Measurements from ENCODE around the gene METTL17.

GRCh38 chr14:21040370-21040925, 50.7 kb downstream of the METTL17 start:
- TF ChIP-seq CTBP1 (IDR thresholded peaks at IDR 0.05; ENCODE audit: borderline replicate concordance), result no peak
- no peak for TF ChIP-seq SUZ12 (IDR thresholded peaks at IDR 0.05)
- no peak for TF ChIP-seq FOXM1 (IDR thresholded peaks at IDR 0.05; ENCODE audit: borderline replicate concordance)
- TF ChIP-seq SP1 (IDR thresholded peaks at IDR 0.05), result no peak
- TF ChIP-seq NFRKB (IDR thresholded peaks at IDR 0.05), result no peak
- TF ChIP-seq FOXK2 (IDR thresholded peaks at IDR 0.05), result no peak
- TF ChIP-seq ELF4 (IDR thresholded peaks at IDR 0.05), result no peak
- TF ChIP-seq PKNOX1 (IDR thresholded peaks at IDR 0.05), result no peak
- no peak for TF ChIP-seq ZNF384 (IDR thresholded peaks at IDR 0.05)
